Measurements from ENCODE around the gene PRKG1.

PRKG1 gene

DNA sequence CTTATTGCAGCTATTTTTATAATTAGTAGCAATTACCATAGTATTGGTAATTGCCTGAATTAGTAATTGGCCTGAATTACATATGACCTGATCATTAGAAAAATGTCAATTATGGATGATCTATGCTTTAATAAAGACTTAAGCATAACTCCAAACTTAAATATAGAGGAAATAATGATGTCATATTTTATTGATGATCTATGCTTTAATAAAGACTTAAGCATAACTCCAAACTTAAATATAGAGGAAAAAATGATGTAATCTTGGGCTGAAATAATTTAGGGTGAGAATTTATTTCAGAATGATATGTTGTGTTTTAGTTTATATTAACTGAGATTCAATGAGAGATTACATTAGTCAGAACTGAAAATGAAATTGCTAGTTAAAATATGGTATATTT is 973.8 kb downstream of the PRKG1 start:
- no peak for DNase-seq

- DNase-seq: no peak
These were observed 976.3 kb downstream of the PRKG1 start for GRCh38 chr10:52050429-52051047.

GRCh38 chr10:52053497-52053896 is 979.2 kb downstream of the PRKG1 start:
- DNase-seq: no peak

DNA sequence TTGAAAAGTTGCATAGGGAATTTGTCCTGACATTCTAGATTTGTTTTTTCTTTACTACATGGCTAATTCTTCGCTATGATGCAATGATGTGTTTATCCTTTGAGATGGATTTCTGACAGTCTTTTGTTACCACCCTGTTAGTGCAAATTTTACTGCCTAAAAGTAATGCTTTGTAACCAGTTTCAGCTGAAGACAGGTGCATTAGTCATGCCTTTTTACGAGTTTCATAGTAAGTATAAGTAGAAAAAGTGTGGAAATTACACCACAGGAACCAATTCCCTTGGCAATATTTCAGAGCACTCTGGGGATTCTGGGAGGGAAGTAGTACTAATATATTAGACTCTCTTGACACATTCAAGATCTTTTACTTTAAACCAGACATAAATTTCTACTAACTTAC is 982.0 kb downstream of the PRKG1 start:
- DNase-seq: no peak

GRCh38 chr10:52059089-52059488 is 984.8 kb downstream of the PRKG1 start:
- DNase-seq: no peak

DNA sequence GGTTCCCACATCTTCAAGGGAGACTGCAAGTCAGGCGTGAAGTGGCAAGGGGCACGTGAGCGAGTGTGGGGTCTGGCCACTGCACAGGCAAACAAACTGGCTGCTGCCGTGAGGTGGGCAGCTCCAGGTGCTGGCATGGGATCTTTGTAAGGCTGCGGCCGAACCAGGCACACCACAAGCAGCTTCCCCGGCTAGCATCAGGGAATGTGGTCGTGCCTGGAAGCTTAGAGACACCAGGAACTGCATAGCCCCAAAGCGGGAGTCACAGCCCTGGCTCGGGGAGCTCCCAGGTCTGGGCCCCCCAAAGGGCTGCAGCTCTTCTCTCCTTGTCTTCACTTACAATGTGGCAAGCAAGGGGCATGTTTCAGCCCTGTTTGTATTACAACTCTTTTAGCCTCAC is 988.9 kb downstream of the PRKG1 start:
- no peak for DNase-seq

DNA sequence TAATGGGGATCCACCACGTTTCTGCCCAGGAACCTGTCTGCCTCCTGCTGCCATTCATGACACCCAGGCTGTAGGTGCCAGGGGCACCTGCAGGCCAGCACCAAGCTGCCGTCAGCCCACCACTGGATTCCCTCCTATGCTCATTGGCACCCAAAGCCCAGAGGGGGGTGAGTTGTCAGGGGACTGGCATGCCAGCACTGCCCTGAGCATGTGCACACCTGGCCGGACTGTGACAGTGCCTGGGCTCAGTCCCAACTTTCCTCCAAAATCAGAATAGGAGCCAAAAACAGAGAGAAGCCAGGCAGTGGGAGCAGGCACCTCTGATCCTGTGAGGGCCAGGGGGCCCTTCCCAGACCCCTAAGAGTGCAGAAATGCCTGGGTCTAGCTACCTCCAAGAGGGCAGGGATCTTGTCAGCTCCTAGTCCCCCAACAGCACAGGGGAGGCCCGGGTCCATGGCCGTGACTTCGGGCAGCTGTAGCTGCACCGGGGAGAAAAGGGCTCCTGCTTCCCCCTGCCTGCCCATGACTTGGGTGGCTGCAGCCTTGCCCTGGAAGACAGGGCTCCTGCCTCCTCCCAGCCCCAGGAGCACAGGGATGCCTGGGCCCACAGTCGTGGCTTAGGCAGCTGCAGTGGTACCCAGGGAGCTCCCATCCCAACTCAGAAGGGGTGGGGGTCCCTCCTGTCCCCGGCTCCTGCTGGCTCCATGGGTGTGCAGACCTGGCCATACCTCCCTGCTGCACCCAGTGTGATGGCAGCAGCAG is 990.0 kb downstream of the PRKG1 start:
- no peak for DNase-seq

DNA sequence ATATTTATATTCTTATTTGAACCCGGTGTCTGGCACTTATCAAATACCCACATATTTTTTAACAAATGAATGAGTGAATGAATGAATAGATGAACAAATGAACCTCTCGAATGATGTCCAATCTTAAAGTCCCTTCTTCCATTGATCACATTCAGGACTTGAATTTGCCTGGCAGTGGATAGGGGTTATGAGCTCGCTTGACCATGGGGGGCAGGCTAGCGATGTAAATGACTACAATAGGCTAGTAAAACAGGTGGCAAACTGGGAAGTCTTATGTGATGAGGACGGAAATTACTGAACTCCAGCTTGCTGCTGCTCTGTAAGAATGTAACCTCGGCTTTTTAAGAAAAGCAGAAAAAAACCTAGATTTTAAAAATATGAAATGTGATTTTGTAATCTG is 992.1 kb downstream of the PRKG1 start:
- no peak for DNase-seq

- DNase-seq: no peak
These were observed 994.2 kb downstream of the PRKG1 start for GRCh38 chr10:52068485-52068884.

- DNase-seq: no peak
These were observed 997.5 kb downstream of the PRKG1 start for GRCh38 chr10:52071814-52072213.

GRCh38 chr10:52074505-52075026 is 1000.3 kb downstream of the PRKG1 start:
- no peak for DNase-seq

DNA sequence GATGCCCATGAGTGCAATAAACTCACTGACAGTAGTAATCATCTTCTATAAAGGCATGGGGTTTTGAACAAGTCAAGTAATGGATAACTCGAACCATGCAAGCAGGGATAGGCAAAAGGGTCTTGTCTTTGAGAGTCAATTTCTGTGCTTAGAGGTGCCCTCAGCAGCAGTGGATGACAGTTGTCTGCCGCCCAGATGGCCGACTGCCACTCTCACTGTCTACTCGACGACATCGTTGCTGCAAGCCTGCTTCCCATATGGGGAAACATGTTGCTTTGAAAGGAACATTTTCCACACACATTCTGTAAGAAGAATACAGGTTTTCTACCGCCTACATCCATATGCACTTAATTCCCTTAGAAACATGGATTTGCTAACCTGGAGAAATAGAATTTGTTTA is 1003.5 kb downstream of the PRKG1 start:
- DNase-seq: no peak

DNA sequence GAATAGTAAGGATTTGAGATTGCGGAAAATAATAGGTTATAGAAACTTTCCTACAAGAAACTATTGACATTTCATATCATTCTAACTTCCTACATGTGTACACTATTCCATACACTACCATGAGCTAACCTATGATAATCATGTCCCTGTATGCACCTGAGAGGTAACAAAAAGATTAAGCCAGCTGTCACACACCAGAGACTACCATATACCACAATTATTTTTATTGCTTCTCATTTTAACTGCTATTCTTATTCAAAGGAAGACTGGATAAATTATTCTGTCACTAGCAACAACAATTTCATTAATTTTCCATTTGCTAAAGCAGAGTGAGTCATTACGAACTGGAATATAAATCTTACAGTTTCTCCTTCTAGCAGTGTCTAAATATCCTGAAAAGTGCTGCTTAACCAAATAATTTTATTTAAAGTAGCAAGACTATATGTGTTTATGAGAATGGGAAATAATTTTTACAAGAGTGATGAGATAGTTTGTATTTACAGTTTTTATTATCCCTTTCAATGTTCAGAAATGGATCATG is 1004.2 kb downstream of the PRKG1 start:
- DNase-seq: no peak

- DNase-seq: no peak
These were observed 1008.0 kb downstream of the PRKG1 start for GRCh38 chr10:52082307-52082706.

- no peak for DNase-seq
These were observed 1009.1 kb downstream of the PRKG1 start for GRCh38 chr10:52083422-52083821.

DNA sequence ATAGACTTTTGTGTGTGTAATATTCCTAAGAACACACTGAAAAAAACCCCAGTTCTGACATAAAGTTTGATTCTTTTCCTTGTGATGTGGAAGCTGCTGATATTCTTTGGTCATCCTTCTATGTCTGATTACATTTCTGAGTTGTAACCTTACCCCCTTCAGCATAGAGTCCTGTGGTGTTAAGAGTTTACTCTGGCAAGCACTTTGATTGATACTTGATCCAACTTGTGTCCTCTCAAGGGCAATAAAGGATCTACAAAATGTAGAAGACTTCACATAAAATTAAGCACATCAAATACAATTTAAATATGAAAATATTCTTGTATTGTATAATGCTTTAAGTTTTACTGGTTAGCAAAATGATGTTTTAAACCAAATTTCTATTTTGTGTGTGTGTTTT is 1018.1 kb downstream of the PRKG1 start:
- DNase-seq: no peak

- no peak for DNase-seq
These were observed 1023.8 kb downstream of the PRKG1 start for GRCh38 chr10:52098130-52098529.

DNA sequence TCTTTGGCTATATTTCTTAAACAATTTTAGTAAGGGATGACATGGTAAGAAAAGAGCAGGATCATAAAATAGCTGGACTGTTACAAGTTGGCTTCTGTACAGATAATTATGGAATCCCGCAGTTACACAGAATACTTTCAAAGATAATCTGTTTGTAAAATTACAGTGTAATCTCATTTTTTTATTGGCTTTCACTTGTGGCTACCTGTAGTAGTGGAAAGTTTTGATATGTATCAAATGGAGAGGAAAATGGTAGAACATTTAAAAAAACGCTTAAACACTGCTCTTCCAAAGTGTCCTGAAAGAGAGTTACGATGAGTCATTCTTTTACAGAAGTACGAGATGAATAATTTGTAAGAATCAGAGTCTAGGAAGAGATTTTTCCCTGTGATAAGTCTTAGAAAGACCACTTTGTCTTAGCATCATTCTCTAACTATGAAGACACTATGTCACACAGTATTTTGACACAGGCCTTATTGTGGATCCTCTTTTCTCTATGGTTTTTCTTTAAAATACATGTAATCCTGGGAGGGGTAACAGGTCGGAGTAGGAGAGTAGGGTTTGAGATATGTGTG is 1024.8 kb downstream of the PRKG1 start:
- DNase-seq: no peak

DNA sequence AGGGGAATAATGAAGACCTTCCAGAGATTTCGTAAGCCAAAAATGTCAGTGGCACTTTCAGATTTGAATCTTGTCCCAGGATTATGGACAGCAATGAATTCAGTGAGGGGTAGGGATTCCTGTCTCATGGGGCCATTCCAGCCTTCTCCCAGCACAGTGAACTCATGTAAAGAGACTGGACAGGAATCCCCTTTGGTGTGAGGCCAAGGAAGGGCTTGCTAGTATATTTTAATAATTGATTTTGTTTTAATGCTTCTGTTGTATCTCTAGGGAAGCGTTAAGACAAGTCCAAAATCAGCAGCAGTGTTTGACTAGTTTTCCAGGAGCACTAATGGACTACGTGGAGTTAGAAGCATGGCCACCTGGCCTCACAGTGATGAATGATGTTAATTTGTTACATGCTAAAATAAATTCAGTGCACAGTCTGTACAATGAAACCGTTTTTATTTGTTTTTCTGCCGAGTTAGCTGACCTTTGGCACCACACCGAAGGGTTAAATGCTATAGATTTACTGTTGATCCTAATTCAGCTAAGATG is 1025.8 kb downstream of the PRKG1 start:
- no peak for DNase-seq

GRCh38 chr10:52105301-52105700 is 1031.0 kb downstream of the PRKG1 start:
- no peak for DNase-seq

DNA sequence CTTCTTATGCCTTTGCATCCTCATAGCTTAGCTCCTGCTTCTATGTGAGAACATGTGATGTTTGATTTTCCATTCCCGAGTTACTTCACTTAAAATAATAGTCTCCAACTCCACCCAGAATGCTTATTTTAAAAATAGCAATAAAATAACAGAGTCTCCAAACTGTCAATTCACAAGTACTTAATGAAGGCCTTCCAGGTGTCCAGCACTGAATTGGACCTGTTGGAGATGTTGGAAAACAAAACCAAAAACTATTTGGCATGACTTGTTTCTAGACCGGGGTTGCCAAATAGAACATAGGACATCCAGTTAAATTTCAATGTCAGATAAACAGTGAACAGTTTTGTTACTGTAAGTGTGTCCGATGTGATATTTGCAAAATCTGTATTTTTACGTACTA is 1031.7 kb downstream of the PRKG1 start:
- DNase-seq: no peak

GRCh38 chr10:52106899-52107298 is 1032.6 kb downstream of the PRKG1 start:
- DNase-seq: no peak

DNA sequence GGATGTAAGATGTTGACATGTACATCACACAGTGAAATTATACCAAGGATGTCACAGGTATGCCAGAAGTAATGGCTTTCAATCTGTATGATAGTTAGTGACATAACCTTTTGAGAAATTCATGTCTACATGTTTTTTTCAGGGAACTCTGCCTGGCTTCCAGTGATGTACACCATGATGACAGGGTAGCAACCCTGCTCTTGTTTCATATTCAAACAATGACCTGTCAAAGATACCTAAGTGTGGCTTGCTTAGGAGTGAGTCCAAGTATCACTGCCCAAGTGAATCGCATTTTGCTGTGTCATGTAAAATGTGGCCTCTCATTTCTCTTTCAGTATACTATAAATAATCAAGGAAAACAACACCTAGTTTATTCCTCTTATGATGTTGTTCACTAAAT is 1033.9 kb downstream of the PRKG1 start:
- DNase-seq: no peak

DNA sequence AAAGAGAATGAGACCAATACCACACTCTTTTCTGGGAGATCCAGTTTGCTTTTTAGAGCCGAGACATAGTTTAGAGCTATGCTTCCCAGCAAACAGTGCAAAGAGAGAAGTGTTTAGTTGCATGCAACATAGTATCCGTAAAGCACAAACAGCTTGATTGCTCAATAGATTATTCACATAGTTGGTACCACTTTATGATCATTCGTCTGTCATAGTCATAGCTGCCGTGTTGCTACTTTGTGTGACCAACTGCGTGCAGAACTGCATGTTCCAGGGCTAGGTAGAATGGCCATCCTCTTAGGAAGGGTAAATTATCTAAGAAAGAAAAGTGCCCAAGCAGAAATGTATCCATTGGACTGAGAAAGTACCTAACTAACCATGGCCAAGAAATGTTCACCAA is 1036.3 kb downstream of the PRKG1 start:
- no peak for DNase-seq
